H1 (cell line): Measurements from ENCODE around the gene CUL9.

Experiments
- ASH2L ChIP-seq: fragments of 200-600, 300-600 bp; sonication (generic); IDR thresholded peaks from one replicate; pipeline ENCODE4 v1.7.1; 2017; ENCODE audit warnings: low read length
- CBX8 ChIP-seq: fragments of 300-800, 300-1000 bp; sonication (generic); IDR thresholded peaks from 2 replicates; pipeline ENCODE4 v1.7.1; 2016; ENCODE audit warnings: low read depth, low read length, borderline replicate concordance
- CEBPB ChIP-seq: IDR thresholded peaks from 2 replicates; pipeline ENCODE4 v1.6.1; 2012; ENCODE audit warnings: low read depth, low read length
- CHD7 ChIP-seq: fragments of 300-600 bp; sonication (generic); IDR thresholded peaks from 2 replicates; pipeline ENCODE4 v1.7.1; 2012; ENCODE audit warnings: low read length, moderate library complexity, mild to moderate bottlenecking, inconsistent platforms; ENCODE audit not compliant: insufficient replicate concordance
- CTCF ChIP-seq, 3 experiments: IDR thresholded peaks; 1 replicate in 2 of 3; 2 replicates in 1 of 3; pipeline versions ENCODE4 v1.5.1 to v1.6.1; 2011; ENCODE audit warnings: low read length in 3 of 3, mild to moderate bottlenecking in 3 of 3, inconsistent platforms in 2 of 3, low read depth in 1 of 3, moderate library complexity in 1 of 3; ENCODE audit not compliant: insufficient read depth in 1 of 3; ENCODE audit errors: control extremely low read depth in 1 of 3
- EZH2 ChIP-seq: fragments of 200-600 bp; sonication (generic); IDR thresholded peaks from 2 replicates; pipeline ENCODE4 v1.7.1; 2012; ENCODE audit warnings: low read depth, mild to moderate bottlenecking, moderate library complexity, low read length, inconsistent platforms; ENCODE audit not compliant: severe bottlenecking
- HDAC2 ChIP-seq, 2 experiments: fragments of 300-600 bp in 1 of 2; sonication (generic) in 1 of 2; IDR thresholded peaks; 2 replicates each; pipeline ENCODE4 v1.6.1; 2011 to 2012; ENCODE audit warnings: low read depth in 2 of 2, low read length in 2 of 2, mild to moderate bottlenecking in 2 of 2, moderate library complexity in 2 of 2, borderline replicate concordance in 1 of 2, inconsistent platforms in 1 of 2
- POLR2A ChIP-seq, 2 experiments: IDR thresholded peaks; 1 replicate in 1 of 2; 2 replicates in 1 of 2; pipeline ENCODE4 v1.6.1; 2011; ENCODE audit warnings: low read depth in 2 of 2, low read length in 2 of 2, mild to moderate bottlenecking in 2 of 2; ENCODE audit errors: control extremely low read depth in 1 of 2
- RFX5 ChIP-seq: IDR thresholded peaks from 2 replicates; pipeline ENCODE4 v1.6.1; 2011; ENCODE audit warnings: low read depth, low read length, improper control_type of control experiment, borderline replicate concordance
- SUZ12 ChIP-seq: fragments of 200-600 bp; sonication (generic); IDR thresholded peaks from 2 replicates; pipeline ENCODE4 v1.6.1; 2012; ENCODE audit warnings: mild to moderate bottlenecking, inconsistent platforms, low read length, moderate library complexity, mixed read lengths

GRCh38 chr6:43268782-43269272 is 86.8 kb downstream of the CUL9 start:
- TF ChIP-seq CBX8 (no peak), POLR2A (IDR thresholded peaks at IDR 0.05; ENCODE audit: control extremely low read depth in 1 of 2, low read depth in 2 of 2, low read length in 2 of 2) (no peak), CEBPB (no peak), SUZ12 (no peak; the same call in 1 of the 2 replicates), EZH2 (no peak), CHD7 (no peak), ASH2L (no peak), RFX5 (no peak), CTCF (IDR thresholded peaks at IDR 0.05; ENCODE audit: control extremely low read depth in 1 of 3, insufficient read depth in 1 of 3, low read depth in 1 of 3, low read length in 3 of 3) (no peak), HDAC2 (IDR thresholded peaks at IDR 0.05; ENCODE audit: borderline replicate concordance in 1 of 2, low read depth in 2 of 2, low read length in 2 of 2) (no peak)
